HL-60 (cell line): ENCODE data around the gene GAREM1.

Experiments
- CTCF ChIP-seq: IDR thresholded peaks from one replicate; pipeline ENCODE4 v1.5.1; 2011; ENCODE audit warnings: low read length, control low read depth, inconsistent platforms; ENCODE audit not compliant: insufficient read depth
- GABPA ChIP-seq: IDR thresholded peaks from 2 replicates; pipeline ENCODE4 v1.6.1; 2012; ENCODE audit warnings: low read depth
- POLR2AphosphoS5 ChIP-seq: IDR thresholded peaks from 2 replicates; pipeline ENCODE4 v1.6.1; 2012; ENCODE audit warnings: low read depth

GRCh38 chr18:32318581-32318980 is 152.1 kb downstream of the GAREM1 start:
- no peak for TF ChIP-seq CTCF
- TF ChIP-seq GABPA = no peak
- no peak for TF ChIP-seq POLR2AphosphoS5
